Astrocyte (in vitro differentiated cells and primary cell): Measurements from ENCODE around the gene MYO1A.

Source experiments
- EZH2 ChIP-seq: IDR thresholded peaks from 2 replicates; pipeline ENCODE4 v1.6.1; 2012; ENCODE audit warnings: mild to moderate bottlenecking, low read length, inconsistent platforms; ENCODE audit not compliant: insufficient read depth
- TF ChIP-seq, protein P1 (sequence below): IDR thresholded peaks from 2 replicates; pipeline ENCODE4 v1.5.1; 2011; ENCODE audit warnings: low read depth, mild to moderate bottlenecking, inconsistent platforms, low read length, moderate library complexity; ENCODE audit not compliant: insufficient read depth

DNA sequence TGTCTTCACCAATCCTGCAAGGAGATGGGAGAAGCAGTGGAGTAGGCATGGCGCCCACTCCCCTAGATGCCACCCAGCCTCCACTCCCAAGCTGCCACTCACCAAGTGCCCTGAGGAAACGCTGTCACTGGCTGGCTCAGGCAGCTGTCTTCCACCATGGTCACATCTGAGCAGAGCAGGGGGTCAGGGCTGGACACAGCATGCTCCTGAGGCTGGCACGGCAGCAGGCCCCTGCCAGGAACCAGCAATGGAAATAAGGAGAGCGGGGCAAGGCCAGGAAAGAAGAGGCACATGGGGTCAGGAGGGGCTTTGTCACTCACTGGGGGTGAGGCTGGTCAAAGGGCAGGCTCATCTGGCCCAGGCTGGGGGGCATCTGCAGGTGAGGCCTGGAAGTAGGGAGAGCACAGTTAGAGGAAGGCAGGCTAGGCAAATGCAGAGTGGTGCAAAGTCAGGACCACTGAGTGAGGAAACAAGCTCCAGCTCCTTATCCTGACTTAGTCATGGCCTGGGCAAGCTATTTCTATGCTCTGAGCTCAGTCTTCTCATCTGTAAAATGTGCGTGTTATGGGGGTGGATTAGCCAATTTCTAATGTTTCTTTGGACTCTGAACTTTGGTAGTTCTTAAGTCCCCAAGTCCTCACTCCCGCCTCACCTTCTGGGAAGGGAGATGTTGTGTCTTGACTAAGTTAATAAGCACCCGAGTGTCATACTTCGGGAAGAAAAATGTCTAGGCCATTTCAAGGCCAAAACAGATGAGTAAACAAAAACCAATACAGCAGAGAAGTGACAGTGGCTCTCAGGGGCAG lies 47.0 kb upstream of the MYO1A start:
- TF ChIP-seq, protein P1, sequence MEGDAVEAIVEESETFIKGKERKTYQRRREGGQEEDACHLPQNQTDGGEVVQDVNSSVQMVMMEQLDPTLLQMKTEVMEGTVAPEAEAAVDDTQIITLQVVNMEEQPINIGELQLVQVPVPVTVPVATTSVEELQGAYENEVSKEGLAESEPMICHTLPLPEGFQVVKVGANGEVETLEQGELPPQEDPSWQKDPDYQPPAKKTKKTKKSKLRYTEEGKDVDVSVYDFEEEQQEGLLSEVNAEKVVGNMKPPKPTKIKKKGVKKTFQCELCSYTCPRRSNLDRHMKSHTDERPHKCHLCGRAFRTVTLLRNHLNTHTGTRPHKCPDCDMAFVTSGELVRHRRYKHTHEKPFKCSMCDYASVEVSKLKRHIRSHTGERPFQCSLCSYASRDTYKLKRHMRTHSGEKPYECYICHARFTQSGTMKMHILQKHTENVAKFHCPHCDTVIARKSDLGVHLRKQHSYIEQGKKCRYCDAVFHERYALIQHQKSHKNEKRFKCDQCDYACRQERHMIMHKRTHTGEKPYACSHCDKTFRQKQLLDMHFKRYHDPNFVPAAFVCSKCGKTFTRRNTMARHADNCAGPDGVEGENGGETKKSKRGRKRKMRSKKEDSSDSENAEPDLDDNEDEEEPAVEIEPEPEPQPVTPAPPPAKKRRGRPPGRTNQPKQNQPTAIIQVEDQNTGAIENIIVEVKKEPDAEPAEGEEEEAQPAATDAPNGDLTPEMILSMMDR, result no peak
- TF ChIP-seq EZH2, result no peak
